ENCODE data around the gene BTF3L4.

DNA sequence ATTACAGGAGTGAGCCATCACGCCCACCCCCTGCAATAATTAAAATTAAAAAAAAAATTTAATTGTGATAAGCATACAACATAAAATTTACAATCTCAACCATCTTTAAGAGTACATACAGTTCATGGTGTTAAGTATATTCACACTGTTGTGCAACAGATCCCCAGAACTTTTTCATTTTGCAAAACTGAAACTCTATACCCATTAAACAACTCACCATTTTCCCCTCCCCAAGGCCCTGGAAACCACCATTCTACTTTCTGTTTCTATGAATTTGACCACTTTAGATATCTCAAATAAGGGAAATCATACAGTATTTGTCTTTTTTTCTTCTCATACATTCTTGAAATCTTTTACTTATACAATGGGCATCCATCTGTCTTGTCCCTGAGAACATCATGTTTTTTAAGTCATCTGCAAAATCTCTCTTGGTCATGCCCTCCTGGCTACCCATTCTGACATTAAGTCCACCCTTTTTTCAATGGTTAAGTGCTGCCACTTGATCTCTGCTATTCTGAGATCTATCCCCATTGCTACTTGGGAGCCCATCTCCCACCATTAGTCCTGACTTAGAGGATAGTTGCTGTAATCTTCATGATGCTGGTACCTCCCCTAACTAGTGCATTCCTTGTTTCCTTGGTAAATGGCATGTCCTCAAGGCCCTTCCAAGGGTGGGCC, 46.4 kb downstream of the BTF3L4 start:
- TF ChIP-seq, protein P1, sequence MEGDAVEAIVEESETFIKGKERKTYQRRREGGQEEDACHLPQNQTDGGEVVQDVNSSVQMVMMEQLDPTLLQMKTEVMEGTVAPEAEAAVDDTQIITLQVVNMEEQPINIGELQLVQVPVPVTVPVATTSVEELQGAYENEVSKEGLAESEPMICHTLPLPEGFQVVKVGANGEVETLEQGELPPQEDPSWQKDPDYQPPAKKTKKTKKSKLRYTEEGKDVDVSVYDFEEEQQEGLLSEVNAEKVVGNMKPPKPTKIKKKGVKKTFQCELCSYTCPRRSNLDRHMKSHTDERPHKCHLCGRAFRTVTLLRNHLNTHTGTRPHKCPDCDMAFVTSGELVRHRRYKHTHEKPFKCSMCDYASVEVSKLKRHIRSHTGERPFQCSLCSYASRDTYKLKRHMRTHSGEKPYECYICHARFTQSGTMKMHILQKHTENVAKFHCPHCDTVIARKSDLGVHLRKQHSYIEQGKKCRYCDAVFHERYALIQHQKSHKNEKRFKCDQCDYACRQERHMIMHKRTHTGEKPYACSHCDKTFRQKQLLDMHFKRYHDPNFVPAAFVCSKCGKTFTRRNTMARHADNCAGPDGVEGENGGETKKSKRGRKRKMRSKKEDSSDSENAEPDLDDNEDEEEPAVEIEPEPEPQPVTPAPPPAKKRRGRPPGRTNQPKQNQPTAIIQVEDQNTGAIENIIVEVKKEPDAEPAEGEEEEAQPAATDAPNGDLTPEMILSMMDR (IDR thresholded peaks at IDR 0.05 in 8 of 11, conservative IDR thresholded peaks at IDR 0.05 in 3 of 11), result no peak
- no peak for TF ChIP-seq POLR2A (IDR thresholded peaks at IDR 0.05)
